Measurements from ENCODE around the gene VWA8. TPM values are rescaled to one million over a fixed set of nuclear protein-coding genes. Genes with fewer than 3 reads are reported as not detected.
"Not testable (repeated sequence)": the region's sequence is repeated elsewhere in the genome, so short reads cannot be mapped to it uniquely, and the experiment has no call there.

Gene VWA8
- total and polyA plus RNA-seq, 10 donors: 2.7 to 33.6 (median 18.3) TPM

GRCh38 chr13:41925014-41925413, 35.9 kb downstream of the VWA8 start:
- intact Hi-C loops (cut with DNase I; ENCODE audit: low total_unique reads): no loop called here
- H3K27me3 ChIP-seq (replicated peaks in 1 of 7): no peaks in the 10 kb centered on the region
- H3K4me1 ChIP-seq: peaks cover 0 to 13% (median 3%) of the 10 kb centered on the region in 6 donors
- no peak overlapping the region for H3K27ac ChIP-seq
- peaks cover 3 to 55% (median 44%) of the 10 kb centered on the region in 8 donors for H3K9me3 ChIP-seq
- no peak overlapping the region for H3K4me3 ChIP-seq
- TF ChIP-seq CTCF (IDR thresholded peaks at IDR 0.05 in 8 of 11, conservative IDR thresholded peaks at IDR 0.05 in 3 of 11) (no peak), POLR2AphosphoS5 (IDR thresholded peaks at IDR 0.05) (no peak), POLR2A (IDR thresholded peaks at IDR 0.05) (no peak)
- WGBS, 5 donors: 97 to 99% (median 98%) methylated on average over 2 of the region's 2 CpGs
- no peak for DNase-seq
- H3K36me3 ChIP-seq: peaks cover 0 to 30% (median 4%) of the 10 kb centered on the region in 6 donors

GRCh38 chr13:41922894-41923293, 38.0 kb downstream of the VWA8 start:
- H3K4me3 ChIP-seq; H3K27me3 ChIP-seq (replicated peaks in 1 of 7); DNase-seq; intact Hi-C loops (cut with DNase I; ENCODE audit: low total_unique reads); H3K27ac ChIP-seq; H3K4me1 ChIP-seq: not testable (repeated sequence)
- Histone ChIP-seq H3K9me3 (peaks cover 3 to 55% (median 44%) of the 10 kb centered on the region in 8 donors), H3K36me3 (peaks cover 0 to 30% (median 4%) of the 10 kb centered on the region in 6 donors)
- 96 to 100% (median 98%) methylated on average over 4 of the region's 4 CpGs for WGBS, 5 donors

DNA sequence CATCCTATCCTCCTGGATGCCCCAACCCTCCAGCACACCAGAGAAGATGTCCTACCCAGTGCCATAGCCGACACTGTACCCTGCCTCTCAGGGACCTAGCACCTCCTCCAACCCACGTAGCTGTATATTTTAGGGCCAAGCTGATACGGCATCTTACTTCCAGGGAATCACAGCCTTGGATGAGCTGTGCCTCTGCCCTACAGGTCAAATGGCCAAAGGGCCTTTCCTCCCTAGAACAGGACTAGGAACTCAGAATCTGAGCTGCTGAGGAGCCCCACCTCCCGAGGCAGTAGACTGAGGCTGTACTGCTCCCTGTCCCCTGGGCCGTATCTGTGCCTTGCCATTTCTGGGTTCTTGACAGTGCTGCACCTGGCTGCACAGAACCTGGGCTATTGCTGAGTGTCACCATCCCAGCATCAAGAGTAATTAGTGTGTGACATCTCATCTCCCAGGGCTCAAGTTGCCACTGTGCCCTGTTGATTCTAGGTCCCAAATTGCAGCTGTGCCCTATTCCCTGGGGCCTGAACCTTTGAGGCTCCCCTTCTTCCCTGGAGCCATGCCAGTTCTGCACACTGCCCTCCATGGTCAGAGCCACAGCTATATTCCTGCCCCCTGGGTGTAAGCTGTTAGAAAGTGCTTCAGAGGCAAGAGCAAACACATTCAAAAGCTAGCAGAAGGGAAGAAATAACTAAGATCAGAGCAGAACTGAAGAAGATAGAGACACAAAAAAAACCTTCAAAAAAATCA, 41.0 kb downstream of the VWA8 start:
- TF ChIP-seq CTCF (IDR thresholded peaks at IDR 0.05 in 8 of 11, conservative IDR thresholded peaks at IDR 0.05 in 3 of 11): no peak
- TF ChIP-seq POLR2A (IDR thresholded peaks at IDR 0.05): no peak
- no peak for TF ChIP-seq POLR2AphosphoS5 (IDR thresholded peaks at IDR 0.05)
- intact Hi-C loops (cut with DNase I; ENCODE audit: low total_unique reads): no loop called here
- 72 to 100% (median 90%) methylated on average over 3 to 5 of the region's 5 CpGs for WGBS, 5 donors
- Histone ChIP-seq H3K4me1 (peaks cover 0 to 33% (median 15%) of the 10 kb centered on the region in 6 donors), H3K9me3 (peaks cover under 1 to 32% (median 21%) of the 10 kb centered on the region in 8 donors), H3K36me3 (peaks cover 0 to 9% (median 0%) of the 10 kb centered on the region in 6 donors), H3K4me3 (no peak overlapping the region), H3K27ac (no peak overlapping the region), H3K27me3 (replicated peaks in 1 of 7) (no peaks in the 10 kb centered on the region)
- DNase-seq: no peak

DNA sequence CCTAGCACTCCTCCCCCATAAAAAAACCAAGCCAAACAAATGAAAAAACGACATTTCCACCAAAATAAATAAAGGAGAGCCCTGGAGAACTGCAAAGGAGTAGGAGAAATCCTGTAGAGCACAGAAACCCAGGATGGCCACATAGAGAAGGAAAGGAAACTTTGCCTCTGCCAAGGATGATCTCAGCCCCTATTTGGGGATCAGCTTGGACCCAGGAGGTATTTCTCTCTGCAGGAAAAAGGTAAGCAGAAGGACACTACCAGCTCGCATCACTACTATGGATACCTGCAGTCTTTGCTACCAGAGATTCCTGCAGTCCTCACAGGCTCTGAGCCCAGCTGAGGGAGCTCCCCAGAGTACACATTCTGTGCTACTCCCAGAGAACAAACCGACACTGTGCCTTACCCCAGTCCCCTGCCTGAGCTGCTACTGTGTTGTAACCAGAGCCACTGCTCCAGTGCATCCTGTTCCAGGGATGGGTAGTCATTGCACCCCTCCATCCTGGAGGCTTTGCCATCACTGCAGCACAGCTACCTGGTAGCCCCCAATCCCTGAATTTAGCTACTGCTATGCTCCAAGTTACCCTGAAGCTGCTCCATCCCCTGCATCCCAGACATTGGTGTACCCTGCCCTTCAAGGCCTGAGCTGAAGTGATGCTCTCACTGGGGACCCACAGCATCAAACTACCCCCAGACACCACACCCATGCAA, 41.7 kb downstream of the VWA8 start:
- Histone ChIP-seq H3K27me3 (replicated peaks in 1 of 7) (no peaks in the 10 kb centered on the region), H3K9me3 (peaks cover 0 to 25% (median 14%) of the 10 kb centered on the region in 8 donors), H3K27ac (no peak overlapping the region), H3K4me3 (no peak overlapping the region), H3K36me3 (peaks cover 0 to 7% (median 0%) of the 10 kb centered on the region in 6 donors), H3K4me1 (peaks cover 0 to 40% (median 15%) of the 10 kb centered on the region in 6 donors)
- no peak for DNase-seq
- no peak for TF ChIP-seq POLR2A (IDR thresholded peaks at IDR 0.05)
- TF ChIP-seq POLR2AphosphoS5 (IDR thresholded peaks at IDR 0.05): no peak
- TF ChIP-seq CTCF (IDR thresholded peaks at IDR 0.05 in 8 of 11, conservative IDR thresholded peaks at IDR 0.05 in 3 of 11): no peak
- WGBS, 5 donors: 78 to 88% (median 84%) methylated on average over 3 of the region's 3 CpGs
- intact Hi-C loops (cut with DNase I; ENCODE audit: low total_unique reads): no loop called here
